GM21528 (cell line): ENCODE measurements around the gene RIOK3.
"Not testable (repeated sequence)": the region's sequence is repeated elsewhere in the genome, so short reads cannot be mapped to it uniquely, and the experiment has no call there.

ENCODE experiments used
- ATAC-seq: cut with Tn5 transposase; IDR thresholded peaks from one replicate; pipeline ENCODE4 v1.9.1; 2021; ENCODE audit warnings: mild to moderate bottlenecking, moderate library complexity; ENCODE audit not compliant: unreplicated experiment, low FRiP score

RIOK3 gene

GRCh38 chr18:23452728-23453679 lies at the start of gene RIOK3:
Gene RIOK3 (plus strand): TSS chr18:23453287. CDS start chr18:23453440, 153 bp downstream.
- peak; percentile 95 for ATAC-seq

- ATAC-seq, result no peak
These were observed 49.8 kb upstream of the RIOK3 start for GRCh38 chr18:23403310-23403709.

GRCh38 chr18:23405636-23406035 lies 47.5 kb upstream of the RIOK3 start:
- ATAC-seq, result no peak

GRCh38 chr18:23406271-23406787 lies 46.8 kb upstream of the RIOK3 start:
- no peak for ATAC-seq

GRCh38 chr18:23412351-23412964 lies 40.6 kb upstream of the RIOK3 start:
- ATAC-seq, result no peak

GRCh38 chr18:23415515-23415914 lies 37.6 kb upstream of the RIOK3 start:
- no peak for ATAC-seq

GRCh38 chr18:23416298-23416697 lies 36.8 kb upstream of the RIOK3 start:
- no peak for ATAC-seq

- no peak for ATAC-seq
These were observed 31.8 kb upstream of the RIOK3 start for GRCh38 chr18:23421277-23421676.

- ATAC-seq, result peak; percentile 96
These were observed 30.2 kb upstream of the RIOK3 start for GRCh38 chr18:23422751-23423418.

- ATAC-seq, result no peak
These were observed 28.5 kb upstream of the RIOK3 start for GRCh38 chr18:23424616-23425015.

GRCh38 chr18:23428821-23429220 lies 24.3 kb upstream of the RIOK3 start:
- no peak for ATAC-seq

GRCh38 chr18:23429538-23429937 lies 23.5 kb upstream of the RIOK3 start:
- not testable (repeated sequence) for ATAC-seq

- no peak for ATAC-seq
These were observed 19.7 kb upstream of the RIOK3 start for GRCh38 chr18:23433360-23433759.

GRCh38 chr18:23437357-23438045 lies 15.6 kb upstream of the RIOK3 start:
- ATAC-seq, result peak; percentile 89

GRCh38 chr18:23438046-23438377 lies 15.1 kb upstream of the RIOK3 start:
- ATAC-seq, result no peak

- no peak for ATAC-seq
These were observed 14.3 kb upstream of the RIOK3 start for GRCh38 chr18:23438608-23439366.

GRCh38 chr18:23440131-23440530 lies 13.0 kb upstream of the RIOK3 start:
- no peak for ATAC-seq

- ATAC-seq, result no peak
These were observed 10.1 kb upstream of the RIOK3 start for GRCh38 chr18:23442958-23443357.

GRCh38 chr18:23448291-23448690 lies 4.8 kb upstream of the RIOK3 start:
- no peak for ATAC-seq

GRCh38 chr18:23450022-23450421 lies 3.1 kb upstream of the RIOK3 start:
- no peak for ATAC-seq
